Smooth muscle cell (in vitro differentiated cells): ENCODE data around the gene SHC3. TPM values are rescaled to one million over a fixed set of nuclear protein-coding genes. Genes with fewer than 3 reads are reported as not detected.

Experiments
- DNase-seq: peaks from one replicate; lab custom pipeline; 2025; ENCODE audit not compliant: unreplicated experiment; lab: John Stamatoyannopoulos, UW
- H2AFZ ChIP-seq: fragments of 200-600 bp; sonication (generic); 2 replicates; pipeline ENCODE4 v1.6.0; 2016; ENCODE audit warnings: antibody characterized with exemption, low read depth, mild to moderate bottlenecking
- H3F3A ChIP-seq: fragments of 200-600 bp; sonication (generic); 2 replicates; pipeline ENCODE4 v1.6.0; 2017; ENCODE audit warnings: antibody characterized with exemption, low read depth
- H3K27ac ChIP-seq: fragments of 200-600 bp; sonication (generic); 2 replicates; pipeline ENCODE4 v1.5.1; 2016; ENCODE audit warnings: low read depth, mild to moderate bottlenecking
- H3K27me3 ChIP-seq: fragments of 200-600 bp; sonication (generic); 2 replicates; pipeline ENCODE4 v1.6.1; 2016; ENCODE audit warnings: low read depth, mild to moderate bottlenecking
- H3K36me3 ChIP-seq: fragments of 200-600 bp; sonication (generic); 2 replicates; pipeline ENCODE4 v1.5.1; 2016; ENCODE audit warnings: low read depth
- H3K4me1 ChIP-seq: fragments of 200-600 bp; sonication (generic); 2 replicates; pipeline ENCODE4 v1.5.1; 2016; ENCODE audit warnings: low read depth
- H3K4me2 ChIP-seq: fragments of 200-600 bp; sonication (generic); 2 replicates; pipeline ENCODE4 v1.6.0; 2016; ENCODE audit warnings: mild to moderate bottlenecking
- H3K4me3 ChIP-seq: fragments of 200-600 bp; sonication (generic); 2 replicates; pipeline ENCODE4 v1.5.1; 2016; ENCODE audit warnings: mild to moderate bottlenecking
- H3K79me2 ChIP-seq: fragments of 200-600 bp; sonication (generic); 2 replicates; pipeline ENCODE4 v1.6.0; 2016; ENCODE audit warnings: low read depth, mild to moderate bottlenecking
- H3K9ac ChIP-seq: fragments of 200-600 bp; sonication (generic); 2 replicates; pipeline ENCODE4 v1.6.0; 2016; ENCODE audit warnings: low read depth
- H3K9me3 ChIP-seq: fragments of 200-600 bp; sonication (generic); replicated peaks from 2 replicates; pipeline ENCODE4 v1.5.1; 2016; ENCODE audit warnings: low read depth
- H4K20me1 ChIP-seq: fragments of 200-600 bp; sonication (generic); 2 replicates; pipeline ENCODE4 v1.6.0; 2016; ENCODE audit warnings: low read depth
- WGBS: methylation state at CpG from one replicate; pipeline ENCODE4 v1.1.7; 2016; ENCODE audit warnings: low lambda C conversion rate; 5-methylcytosine and 5-hydroxymethylcytosine counted together
- polyA plus RNA-seq: library from polyadenylated mRNA; unstranded; fragments of >200 nt; fragmentation: Nextera tagmentation; extraction: Ambion mirVana; gene quantifications from 2 replicates; pipeline ENCODE4 v1.2.1, GENCODE V29; 2016
- total RNA-seq: library from RNA; depleted of rRNA; stranded (reverse); fragments of >200 nt; gene quantifications from 2 replicates; pipeline ENCODE4 v1.2.3, GENCODE V29; 2014
- TF ChIP-seq, protein P1 (sequence below): fragments of 200-600 bp; sonication (generic); IDR thresholded peaks from 2 replicates; pipeline ENCODE4 v1.5.1; 2017; ENCODE audit warnings: borderline replicate concordance, mild to moderate bottlenecking, antibody characterized with exemption; ENCODE audit not compliant: insufficient read depth, poor library complexity, severe bottlenecking

SHC3 gene
- total and polyA plus RNA-seq, 2 experiments from 2014 or later, result 0.38 to 0.67 TPM

DNA sequence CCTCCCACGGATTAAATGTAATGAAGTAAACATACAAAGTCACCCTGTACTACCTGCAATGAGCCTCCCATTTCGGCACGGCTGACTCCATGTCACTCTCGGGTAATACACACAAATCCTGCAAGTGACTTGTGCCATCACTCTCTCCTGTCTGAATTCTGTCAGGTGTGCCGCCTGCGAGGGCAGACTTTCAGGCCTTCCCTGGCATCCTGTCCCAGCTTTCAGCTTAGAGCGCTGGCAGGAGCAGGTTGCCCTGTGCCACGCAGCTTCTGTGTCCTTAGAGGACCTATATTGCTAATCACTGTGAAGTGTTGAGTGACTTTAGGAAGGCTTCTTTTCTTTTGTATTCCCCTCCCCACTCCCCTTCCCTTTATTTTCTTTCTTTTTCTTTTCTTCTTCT, 213.1 kb downstream of the SHC3 start:
- no peaks in the 10 kb centered on the region for H3K79me2 ChIP-seq
- no peak overlapping the region for H3K4me3 ChIP-seq
- no peaks in the 10 kb centered on the region for H3F3A ChIP-seq
- DNase-seq, result no peak
- H3K27ac ChIP-seq, result no peak overlapping the region
- TF ChIP-seq, protein P1, sequence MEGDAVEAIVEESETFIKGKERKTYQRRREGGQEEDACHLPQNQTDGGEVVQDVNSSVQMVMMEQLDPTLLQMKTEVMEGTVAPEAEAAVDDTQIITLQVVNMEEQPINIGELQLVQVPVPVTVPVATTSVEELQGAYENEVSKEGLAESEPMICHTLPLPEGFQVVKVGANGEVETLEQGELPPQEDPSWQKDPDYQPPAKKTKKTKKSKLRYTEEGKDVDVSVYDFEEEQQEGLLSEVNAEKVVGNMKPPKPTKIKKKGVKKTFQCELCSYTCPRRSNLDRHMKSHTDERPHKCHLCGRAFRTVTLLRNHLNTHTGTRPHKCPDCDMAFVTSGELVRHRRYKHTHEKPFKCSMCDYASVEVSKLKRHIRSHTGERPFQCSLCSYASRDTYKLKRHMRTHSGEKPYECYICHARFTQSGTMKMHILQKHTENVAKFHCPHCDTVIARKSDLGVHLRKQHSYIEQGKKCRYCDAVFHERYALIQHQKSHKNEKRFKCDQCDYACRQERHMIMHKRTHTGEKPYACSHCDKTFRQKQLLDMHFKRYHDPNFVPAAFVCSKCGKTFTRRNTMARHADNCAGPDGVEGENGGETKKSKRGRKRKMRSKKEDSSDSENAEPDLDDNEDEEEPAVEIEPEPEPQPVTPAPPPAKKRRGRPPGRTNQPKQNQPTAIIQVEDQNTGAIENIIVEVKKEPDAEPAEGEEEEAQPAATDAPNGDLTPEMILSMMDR, result no peak
- no peak overlapping the region for H2AFZ ChIP-seq
- no peaks in the 10 kb centered on the region for H4K20me1 ChIP-seq
- no peak overlapping the region for H3K9ac ChIP-seq
- H3K9me3 ChIP-seq, result no peaks in the 10 kb centered on the region
- 96% methylated on average over 8 of the region's 8 CpGs for WGBS
- H3K4me2 ChIP-seq, result no peak overlapping the region
- H3K36me3 ChIP-seq, result no peaks in the 10 kb centered on the region
- H3K27me3 ChIP-seq, result no peaks in the 10 kb centered on the region
- H3K4me1 ChIP-seq, result no peaks in the 10 kb centered on the region

DNA sequence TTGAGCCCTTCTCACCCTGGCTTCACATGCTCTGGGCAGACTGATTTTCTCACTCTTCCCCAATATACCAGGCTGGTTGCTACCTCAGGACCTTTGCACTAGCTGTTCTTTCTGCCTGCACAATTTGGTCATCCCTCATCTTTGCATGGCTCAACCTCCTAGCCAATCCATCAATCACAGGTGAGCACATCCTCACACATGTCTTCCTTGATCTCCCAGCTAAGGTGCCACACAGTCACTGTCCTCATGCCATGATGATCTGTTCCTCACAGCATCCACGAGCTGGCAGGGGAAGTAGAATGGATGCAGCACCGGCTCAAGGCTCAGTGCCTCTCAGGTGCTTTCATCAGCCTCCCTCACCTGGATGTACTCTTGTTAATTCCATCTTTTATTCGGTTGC, 218.0 kb downstream of the SHC3 start:
- TF ChIP-seq, protein P1, result no peak
- Histone ChIP-seq H3K79me2 (no peaks in the 10 kb centered on the region), H2AFZ (no peak overlapping the region), H3K27ac (no peak overlapping the region), H3K9ac (no peak overlapping the region), H3F3A (no peaks in the 10 kb centered on the region), H3K9me3 (no peaks in the 10 kb centered on the region), H3K4me2 (no peak overlapping the region), H3K36me3 (no peaks in the 10 kb centered on the region), H4K20me1 (no peaks in the 10 kb centered on the region), H3K4me3 (no peak overlapping the region), H3K4me1 (no peaks in the 10 kb centered on the region), H3K27me3 (no peaks in the 10 kb centered on the region)
- DNase-seq, result no peak
- 96% methylated on average over 3 of the region's 3 CpGs for WGBS

DNA sequence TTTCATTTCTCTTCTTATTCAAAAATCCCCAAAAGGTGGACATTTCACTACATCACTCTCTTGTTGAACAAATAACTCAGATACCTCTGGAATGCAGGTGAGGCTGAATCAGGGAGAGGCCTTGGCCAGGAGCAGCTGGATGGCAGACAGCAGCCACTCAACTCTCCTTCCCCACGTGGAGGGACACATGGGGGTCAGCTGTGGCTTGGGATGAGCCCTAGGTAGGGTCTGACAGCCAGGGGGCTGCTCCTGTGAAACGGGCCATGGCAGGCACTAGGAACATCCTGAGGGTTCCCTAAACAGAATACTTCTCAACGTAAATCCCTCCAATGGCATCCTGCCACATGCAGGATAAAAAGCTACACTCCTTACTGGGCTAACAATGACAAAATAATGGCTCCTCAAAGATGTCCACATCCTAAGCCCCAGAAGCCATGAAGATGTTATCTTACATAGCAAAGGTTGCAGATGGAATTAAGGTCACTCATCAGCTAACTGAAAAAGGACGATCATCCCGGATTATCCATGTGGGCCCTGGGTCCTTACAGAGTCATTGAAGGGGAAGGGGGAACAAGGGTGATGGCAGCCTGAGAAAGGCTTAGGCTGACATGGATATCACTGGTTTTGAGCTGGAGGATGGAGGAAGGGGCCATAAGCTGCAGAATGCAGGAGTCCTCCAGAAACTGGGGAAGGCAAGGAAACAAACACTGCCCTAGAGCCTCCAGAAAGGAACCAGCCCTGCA, 218.7 kb downstream of the SHC3 start:
- no peaks in the 10 kb centered on the region for H3K79me2 ChIP-seq
- no peaks in the 10 kb centered on the region for H3K9me3 ChIP-seq
- no peak overlapping the region for H3K4me2 ChIP-seq
- no peak overlapping the region for H3K9ac ChIP-seq
- no peak overlapping the region for H3K27ac ChIP-seq
- no peaks in the 10 kb centered on the region for H3K36me3 ChIP-seq
- H3K4me3 ChIP-seq, result no peak overlapping the region
- 90% methylated on average over 5 of the region's 5 CpGs for WGBS
- H3F3A ChIP-seq, result no peaks in the 10 kb centered on the region
- no peak overlapping the region for H2AFZ ChIP-seq
- TF ChIP-seq, protein P1, result no peak
- DNase-seq, result no peak
- no peaks in the 10 kb centered on the region for H4K20me1 ChIP-seq
- no peaks in the 10 kb centered on the region for H3K27me3 ChIP-seq
- H3K4me1 ChIP-seq, result no peaks in the 10 kb centered on the region

- H3K79me2 ChIP-seq, result no peaks in the 10 kb centered on the region
- no peaks in the 10 kb centered on the region for H3K9me3 ChIP-seq
- no peaks in the 10 kb centered on the region for H3F3A ChIP-seq
- no peak overlapping the region for H3K4me2 ChIP-seq
- H3K27me3 ChIP-seq, result no peaks in the 10 kb centered on the region
- no peak overlapping the region for H3K27ac ChIP-seq
- 84% methylated on average over 3 of the region's 3 CpGs for WGBS
- no peaks in the 10 kb centered on the region for H3K4me1 ChIP-seq
- H3K9ac ChIP-seq, result no peak overlapping the region
- no peak overlapping the region for H3K4me3 ChIP-seq
- no peaks in the 10 kb centered on the region for H3K36me3 ChIP-seq
- no peak overlapping the region for H2AFZ ChIP-seq
- DNase-seq, result no peak
- H4K20me1 ChIP-seq, result no peaks in the 10 kb centered on the region
- TF ChIP-seq, protein P1, result no peak
Measured at GRCh38 chr9:88957526-88957925, 221.1 kb downstream of the SHC3 start.
